Neural cell (in vitro differentiated cells): ENCODE results near the gene ARMC9. TPM values are rescaled to one million over a fixed set of nuclear protein-coding genes. Genes with fewer than 3 reads are reported as not detected.

Source experiments
- H2AFZ ChIP-seq: fragments of 200-600, 300-800 bp; sonication (generic), shearing (Covaris generic); 2 replicates; pipeline ENCODE4 v1.6.0; 2014; ENCODE audit warnings: low read depth, mild to moderate bottlenecking, antibody characterized with exemption, low read length, moderate library complexity
- H3F3A ChIP-seq: fragments of 200-600 bp; shearing (Covaris generic); 2 replicates; pipeline ENCODE4 v1.6.1; 2016; ENCODE audit warnings: mild to moderate bottlenecking, moderate library complexity, mixed read lengths, antibody characterized with exemption, low read length; ENCODE audit not compliant: insufficient read depth, poor library complexity, severe bottlenecking
- H3K27ac ChIP-seq: fragments of 200-600, 300-800 bp; sonication (generic), shearing (Covaris generic); 2 replicates; pipeline ENCODE4 v1.5.1; 2014; ENCODE audit warnings: mild to moderate bottlenecking, low read length, moderate library complexity
- H3K27me3 ChIP-seq: fragments of 300-800, 200-600 bp; sonication (generic), shearing (Covaris generic); 2 replicates; pipeline ENCODE4 v1.6.0; 2014; ENCODE audit warnings: mild to moderate bottlenecking, low read depth, low read length, moderate library complexity; ENCODE audit not compliant: insufficient read depth
- H3K36me3 ChIP-seq: fragments of 300-800, 200-600 bp; sonication (generic), shearing (Covaris generic); 2 replicates; pipeline ENCODE4 v1.5.1; 2014; ENCODE audit warnings: mild to moderate bottlenecking, antibody characterized with exemption, low read length, moderate library complexity; ENCODE audit not compliant: insufficient read depth
- H3K4me2 ChIP-seq: fragments of 300-800, 200-600 bp; sonication (generic), shearing (Covaris generic); 2 replicates; pipeline ENCODE4 v1.6.0; 2014; ENCODE audit warnings: mild to moderate bottlenecking, low read length
- H3K4me3 ChIP-seq: fragments of 300-800, 200-600 bp; sonication (generic), shearing (Covaris generic); 2 replicates; pipeline ENCODE4 v1.5.1; 2014; ENCODE audit warnings: mild to moderate bottlenecking, low read length, moderate library complexity
- H3K79me2 ChIP-seq: fragments of 200-600 bp; shearing (Covaris generic); replicated peaks from 2 replicates; pipeline ENCODE4 v1.6.0; 2014; ENCODE audit warnings: mild to moderate bottlenecking, low read length, moderate library complexity; ENCODE audit not compliant: insufficient read depth
- H3K9ac ChIP-seq: fragments of 300-800, 200-600 bp; sonication (generic), shearing (Covaris generic); 2 replicates; pipeline ENCODE4 v1.6.1; 2016; ENCODE audit warnings: mild to moderate bottlenecking, low read length, mixed read lengths
- H3K9me2 ChIP-seq: fragments of 200-600 bp; shearing (Covaris generic); 2 replicates; pipeline ENCODE4 v1.6.1; 2016; ENCODE audit warnings: mild to moderate bottlenecking, low read length, mixed read lengths; ENCODE audit not compliant: insufficient read depth
- H3K9me3 ChIP-seq: fragments of 200-600, 300-800 bp; sonication (generic), shearing (Covaris generic); 2 replicates; pipeline ENCODE4 v1.6.1; 2016; ENCODE audit warnings: mild to moderate bottlenecking, mixed run types, low read length, moderate library complexity, mixed read lengths
- H4K20me1 ChIP-seq: fragments of 200-600 bp; shearing (Covaris generic); 2 replicates; pipeline ENCODE4 v1.6.1; 2016; ENCODE audit warnings: mild to moderate bottlenecking, mixed run types; ENCODE audit not compliant: insufficient read depth
- EZH2 ChIP-seq: fragments of 200-600, 300-800 bp; shearing (Covaris generic), sonication (generic); IDR thresholded peaks from 2 replicates; pipeline ENCODE4 v1.6.1; 2014; ENCODE audit warnings: antibody characterized with exemption, low read length, borderline replicate concordance, mild to moderate bottlenecking; ENCODE audit not compliant: insufficient read depth, poor library complexity, severe bottlenecking
- MXI1 ChIP-seq: fragments of 450-650 bp; conservative IDR thresholded peaks from 2 replicates; pipeline ENCODE4 v1.6.1; 2014; ENCODE audit warnings: antibody characterized with exemption, mild to moderate bottlenecking; ENCODE audit not compliant: poor library complexity, severe bottlenecking
- POLR2AphosphoS5 ChIP-seq: IDR thresholded peaks from 2 replicates; pipeline ENCODE4 v1.6.1; 2012
- RAD21 ChIP-seq: fragments of 450-650 bp; conservative IDR thresholded peaks from 2 replicates; pipeline ENCODE4 v1.6.1; 2014; ENCODE audit warnings: antibody characterized with exemption, mild to moderate bottlenecking, moderate library complexity
- REST ChIP-seq: IDR thresholded peaks from 2 replicates; pipeline ENCODE4 v1.6.1; 2012; ENCODE audit warnings: borderline replicate concordance
- SMC3 ChIP-seq: fragments of 450-650 bp; conservative IDR thresholded peaks from 2 replicates; pipeline ENCODE4 v1.6.1; 2014; ENCODE audit warnings: antibody characterized with exemption, mild to moderate bottlenecking, moderate library complexity; ENCODE audit not compliant: poor library complexity
- polyA plus RNA-seq: library from polyadenylated mRNA; depleted of rRNA; stranded (reverse); fragments of >200 nt; gene quantifications from 2 replicates; pipeline ENCODE4 v1.2.3, GENCODE V29; 2014
- TF ChIP-seq, protein P1 (sequence below): fragments of 450-650 bp; IDR thresholded peaks from 2 replicates; pipeline ENCODE4 v1.5.1; 2014; ENCODE audit warnings: antibody characterized with exemption, mild to moderate bottlenecking, moderate library complexity; ENCODE audit not compliant: poor library complexity, severe bottlenecking

ARMC9 gene
- polyA plus RNA-seq, 1 donor from 2014 or later, result 13.9 TPM

GRCh38 chr2:231163011-231163410, 35.4 kb upstream of the ARMC9 start:
- no peak overlapping the region for H3K9ac ChIP-seq
- H4K20me1 ChIP-seq, result no peaks in the 10 kb centered on the region
- TF ChIP-seq EZH2, result no peak
- TF ChIP-seq, protein P1, sequence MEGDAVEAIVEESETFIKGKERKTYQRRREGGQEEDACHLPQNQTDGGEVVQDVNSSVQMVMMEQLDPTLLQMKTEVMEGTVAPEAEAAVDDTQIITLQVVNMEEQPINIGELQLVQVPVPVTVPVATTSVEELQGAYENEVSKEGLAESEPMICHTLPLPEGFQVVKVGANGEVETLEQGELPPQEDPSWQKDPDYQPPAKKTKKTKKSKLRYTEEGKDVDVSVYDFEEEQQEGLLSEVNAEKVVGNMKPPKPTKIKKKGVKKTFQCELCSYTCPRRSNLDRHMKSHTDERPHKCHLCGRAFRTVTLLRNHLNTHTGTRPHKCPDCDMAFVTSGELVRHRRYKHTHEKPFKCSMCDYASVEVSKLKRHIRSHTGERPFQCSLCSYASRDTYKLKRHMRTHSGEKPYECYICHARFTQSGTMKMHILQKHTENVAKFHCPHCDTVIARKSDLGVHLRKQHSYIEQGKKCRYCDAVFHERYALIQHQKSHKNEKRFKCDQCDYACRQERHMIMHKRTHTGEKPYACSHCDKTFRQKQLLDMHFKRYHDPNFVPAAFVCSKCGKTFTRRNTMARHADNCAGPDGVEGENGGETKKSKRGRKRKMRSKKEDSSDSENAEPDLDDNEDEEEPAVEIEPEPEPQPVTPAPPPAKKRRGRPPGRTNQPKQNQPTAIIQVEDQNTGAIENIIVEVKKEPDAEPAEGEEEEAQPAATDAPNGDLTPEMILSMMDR, result no peak
- no peak for TF ChIP-seq MXI1
- no peak for TF ChIP-seq REST
- TF ChIP-seq SMC3, result no peak
- TF ChIP-seq POLR2AphosphoS5, result no peak
- H3K27me3 ChIP-seq, result no peaks in the 10 kb centered on the region
- no peak overlapping the region for H3K4me2 ChIP-seq
- H3K27ac ChIP-seq, result no peak overlapping the region
- no peak overlapping the region for H3K4me3 ChIP-seq
- H3K9me3 ChIP-seq, result no peaks in the 10 kb centered on the region
- no peaks in the 10 kb centered on the region for H3F3A ChIP-seq
- no peaks in the 10 kb centered on the region for H3K9me2 ChIP-seq
- no peaks in the 10 kb centered on the region for H3K36me3 ChIP-seq
- no peak overlapping the region for H2AFZ ChIP-seq
- H3K79me2 ChIP-seq, result no peaks in the 10 kb centered on the region

DNA sequence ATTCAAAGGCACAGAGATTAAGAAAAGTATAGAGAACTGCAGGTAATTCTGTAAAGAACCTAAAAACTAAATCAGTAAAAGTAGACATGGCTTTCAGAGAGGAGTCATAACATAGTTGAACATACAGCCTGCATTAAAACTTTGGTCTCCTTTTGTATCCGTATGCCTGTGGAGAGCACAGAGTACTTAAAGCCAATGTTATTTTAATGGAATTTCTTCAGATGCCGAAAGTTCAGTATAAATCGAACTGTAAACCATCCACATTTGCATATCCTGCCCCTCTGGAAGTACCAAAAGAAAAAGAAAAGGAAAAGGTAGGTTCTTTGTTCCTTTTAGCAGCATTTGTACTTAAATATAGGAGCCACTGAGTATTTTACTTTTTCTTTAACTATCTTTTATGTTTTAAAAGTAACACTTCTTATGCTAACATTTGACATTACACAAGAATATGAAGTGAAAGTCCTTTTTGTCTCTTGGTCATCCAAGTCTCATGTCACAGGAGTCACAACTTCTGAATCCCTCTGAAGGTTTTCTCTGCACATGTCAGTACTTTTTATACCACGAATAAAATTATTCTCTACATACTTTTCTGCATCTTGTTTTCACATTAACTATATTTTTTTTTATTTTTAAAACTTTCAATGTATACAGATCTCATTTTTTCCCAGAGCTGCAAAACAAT, 34.9 kb upstream of the ARMC9 start:
- no peak overlapping the region for H3K4me3 ChIP-seq
- H3F3A ChIP-seq, result no peaks in the 10 kb centered on the region
- no peaks in the 10 kb centered on the region for H3K9me2 ChIP-seq
- H3K9me3 ChIP-seq, result no peaks in the 10 kb centered on the region
- H3K27ac ChIP-seq, result no peak overlapping the region
- no peak overlapping the region for H3K4me2 ChIP-seq
- no peaks in the 10 kb centered on the region for H3K79me2 ChIP-seq
- H3K9ac ChIP-seq, result no peak overlapping the region
- TF ChIP-seq, protein P1, result no peak
- no peak for TF ChIP-seq REST
- no peak for TF ChIP-seq POLR2AphosphoS5
- TF ChIP-seq EZH2, result no peak
- no peak for TF ChIP-seq RAD21
- no peaks in the 10 kb centered on the region for H4K20me1 ChIP-seq
- no peaks in the 10 kb centered on the region for H3K36me3 ChIP-seq
- no peak overlapping the region for H2AFZ ChIP-seq
- no peaks in the 10 kb centered on the region for H3K27me3 ChIP-seq
